SK-N-SH (cell line): Measurements from ENCODE around the gene SMYD4. TPM values are rescaled to one million over a fixed set of nuclear protein-coding genes. Genes with fewer than 3 reads are reported as not detected.
"Not testable (repeated sequence)": the region's sequence is repeated elsewhere in the genome, so short reads cannot be mapped to it uniquely, and the experiment has no call there.

Experiments
- CTCF ChIA-PET: fragments of 300-600, 350-600 bp; formaldehyde crosslinking; extraction: SDS; loops from one replicate; lab custom pipeline; 2021; lab: Yijun Ruan, JAX
- POLR2A ChIA-PET: fragments of 350-600 bp; sonication (Branson Sonifier 250); formaldehyde crosslinking; extraction: SDS; loops from one replicate; lab custom pipeline; 2020; ENCODE audit warnings: antibody characterized with exemption, inconsistent platforms; lab: Yijun Ruan, JAX
- DNase-seq: peaks from one replicate; pipeline ENCODE4 v3.0.0; 2012
- H2AFZ ChIP-seq: fragments of 200-600 bp; sonication (generic); 2 replicates; pipeline ENCODE4 v1.8.1; 2016; ENCODE audit warnings: antibody characterized with exemption, mild to moderate bottlenecking, low read depth
- H3F3A ChIP-seq: fragments of 200-600 bp; sonication (generic); replicated peaks from 2 replicates; pipeline ENCODE3; 2016; ENCODE audit warnings: antibody characterized with exemption, mild to moderate bottlenecking; ENCODE audit not compliant: insufficient read depth
- H3K27ac ChIP-seq, 2 experiments: fragments of 200-500 bp in 1 of 2; fragments of 200-600 bp in 1 of 2; sonication (Bioruptor generic) in 1 of 2; sonication (generic), shearing (Covaris generic) in 1 of 2; 2 replicates each; pipeline versions ENCODE4 v1.5.1 to v1.6.1; 2014 to 2016; ENCODE audit warnings: low read depth in 2 of 2, inconsistent platforms in 1 of 2, low read length in 1 of 2, mild to moderate bottlenecking in 1 of 2, mixed read lengths in 1 of 2
- H3K27me3 ChIP-seq: fragments of 200-600 bp; sonication (generic), shearing (Covaris generic); 2 replicates; pipeline ENCODE4 v1.6.1; 2016; ENCODE audit warnings: mixed run types; ENCODE audit not compliant: insufficient read depth
- H3K36me3 ChIP-seq, 2 experiments: fragments of 200-500 bp in 1 of 2; fragments of 200-600 bp in 1 of 2; sonication (Bioruptor generic) in 1 of 2; sonication (generic) in 1 of 2; replicated peaks in 1 of 2; 2 replicates each; pipeline versions ENCODE3 to v1.5.1; 2014 to 2016; ENCODE audit warnings: low read length in 1 of 2, mild to moderate bottlenecking in 1 of 2; ENCODE audit not compliant: insufficient read depth in 2 of 2, control insufficient read depth in 1 of 2
- H3K4me1 ChIP-seq, 2 experiments: fragments of 200-500 bp in 1 of 2; fragments of 200-600 bp in 1 of 2; sonication (Bioruptor generic) in 1 of 2; sonication (generic), shearing (Covaris generic) in 1 of 2; 2 replicates each; pipeline versions ENCODE4 v1.5.1 to v1.6.1; 2014 to 2016; ENCODE audit warnings: low read depth in 1 of 2, low read length in 1 of 2, mixed run types in 1 of 2; ENCODE audit not compliant: insufficient read depth in 2 of 2, control insufficient read depth in 1 of 2
- H3K4me2 ChIP-seq: fragments of 200-600 bp; sonication (generic), shearing (Covaris generic); 2 replicates; pipeline ENCODE4 v1.6.1; 2017; ENCODE audit warnings: mixed run types
- H3K4me3 ChIP-seq, 2 experiments: fragments of 200-500 bp in 1 of 2; fragments of 200-600 bp in 1 of 2; sonication (Bioruptor generic) in 1 of 2; sonication (generic), shearing (Covaris generic) in 1 of 2; 2 replicates each; pipeline versions ENCODE4 v1.5.1 to v1.8.1; 2014 to 2016; ENCODE audit warnings: low read depth in 2 of 2, inconsistent platforms in 1 of 2, low read length in 1 of 2, mild to moderate bottlenecking in 1 of 2, mixed read lengths in 1 of 2, moderate library complexity in 1 of 2
- H3K79me2 ChIP-seq: fragments of 200-600 bp; sonication (generic); 2 replicates; pipeline ENCODE4 v1.8.1; 2017; ENCODE audit warnings: mild to moderate bottlenecking; ENCODE audit not compliant: insufficient read depth
- H3K9ac ChIP-seq: fragments of 200-600 bp; sonication (generic); 2 replicates; pipeline ENCODE4 v1.6.1; 2017; ENCODE audit warnings: mixed run types
- H3K9me2 ChIP-seq: fragments of 200-600 bp; sonication (generic); 2 replicates; pipeline ENCODE4 v1.6.1; 2017; ENCODE audit warnings: mixed run types
- H3K9me3 ChIP-seq: fragments of 200-600 bp; sonication (generic); 2 replicates; pipeline ENCODE4 v1.6.1; 2017; ENCODE audit warnings: mixed run types, mild to moderate bottlenecking, moderate library complexity
- H4K20me1 ChIP-seq: fragments of 200-600 bp; sonication (generic); 2 replicates; pipeline ENCODE4 v1.6.1; 2017; ENCODE audit warnings: mild to moderate bottlenecking, mixed run types; ENCODE audit not compliant: insufficient read depth
- CHD2 ChIP-seq: fragments of 150-350 bp; IDR thresholded peaks from 2 replicates; pipeline ENCODE4 v1.6.1; 2018; ENCODE audit warnings: low read length; ENCODE audit not compliant: partially characterized antibody
- ELF1 ChIP-seq: IDR thresholded peaks from 2 replicates; pipeline ENCODE4 v1.4.0; 2012
- EZH2phosphoT487 ChIP-seq: fragments of 200-600 bp; sonication (generic); IDR thresholded peaks from 2 replicates; pipeline ENCODE4 v1.6.1; 2017; ENCODE audit warnings: low read depth, mixed run types, mild to moderate bottlenecking, antibody characterized with exemption, moderate library complexity, borderline replicate concordance
- FOSL2 ChIP-seq: IDR thresholded peaks from 2 replicates; pipeline ENCODE4 v1.4.0; 2012; ENCODE audit warnings: low read depth, mild to moderate bottlenecking, moderate library complexity, borderline replicate concordance
- GATA2 ChIP-seq: sonication (generic); formaldehyde crosslinking; IDR thresholded peaks from 2 replicates; pipeline ENCODE4 v1.5.0; 2020; ENCODE audit warnings: mild to moderate bottlenecking, missing genetic modification reagents
- JUND ChIP-seq: IDR thresholded peaks from 2 replicates; pipeline ENCODE4 v1.4.0; 2012
- MEF2A ChIP-seq: IDR thresholded peaks from 2 replicates; pipeline ENCODE4 v1.4.0; 2012; ENCODE audit warnings: low read depth, borderline replicate concordance
- MXI1 ChIP-seq: IDR thresholded peaks from 2 replicates; pipeline ENCODE4 v1.6.1; 2012; ENCODE audit warnings: mild to moderate bottlenecking, low read depth, low read length, improper control_type of control experiment
- NRF1 ChIP-seq: IDR thresholded peaks from 2 replicates; pipeline ENCODE4 v1.6.1; 2012; ENCODE audit warnings: low read depth, mild to moderate bottlenecking, low read length
- POLR2AphosphoS5 ChIP-seq: IDR thresholded peaks from 2 replicates; pipeline ENCODE4 v1.6.1; 2012; ENCODE audit warnings: low read depth, low read length
- RAD21 ChIP-seq: IDR thresholded peaks from 2 replicates; pipeline ENCODE4 v1.6.1; 2012; ENCODE audit warnings: mild to moderate bottlenecking, low read length
- RFX5 ChIP-seq: IDR thresholded peaks from 2 replicates; pipeline ENCODE4 v1.6.1; 2012; ENCODE audit warnings: mild to moderate bottlenecking, improper control_type of control experiment, low read length
- SIN3A ChIP-seq: IDR thresholded peaks from 2 replicates; pipeline ENCODE4 v1.6.1; 2012; ENCODE audit warnings: low read depth, mild to moderate bottlenecking, low read length, moderate library complexity, borderline replicate concordance
- SMC3 ChIP-seq: IDR thresholded peaks from 2 replicates; pipeline ENCODE4 v1.6.1; 2012; ENCODE audit warnings: low read depth, low read length, improper control_type of control experiment
- TAF1 ChIP-seq: IDR thresholded peaks from 2 replicates; pipeline ENCODE4 v1.6.1; 2012; ENCODE audit warnings: low read depth, mild to moderate bottlenecking, low read length, moderate library complexity, borderline replicate concordance
- WGBS: methylation state at CpG from one replicate; pipeline ENCODE4 v1.1.6; 2017; ENCODE audit warnings: low lambda C conversion rate; 5-methylcytosine and 5-hydroxymethylcytosine counted together
- polyA plus RNA-seq, 3 experiments: library from polyadenylated mRNA; depleted of rRNA; stranded (reverse); fragments of >200 nt; gene quantifications; 2 replicates each; pipeline ENCODE4 v1.2.3, GENCODE V29; 2012
- TF ChIP-seq, protein P1 (sequence below): IDR thresholded peaks from 2 replicates; pipeline ENCODE4 v1.6.1; 2012; ENCODE audit warnings: mild to moderate bottlenecking, low read depth, low read length, moderate library complexity
- TF ChIP-seq, protein P2 (sequence below): IDR thresholded peaks from 2 replicates; pipeline ENCODE4 v1.4.0; 2012; ENCODE audit warnings: low read depth
- TF ChIP-seq, protein P3 (sequence below): fragments of 200-600 bp; sonication (generic); IDR thresholded peaks from 2 replicates; pipeline ENCODE4 v1.6.1; 2017; ENCODE audit warnings: antibody characterized with exemption, mild to moderate bottlenecking, moderate library complexity

The SMYD4 gene
- polyA plus RNA-seq, 1 of the 3 experiments (the other 2 are of a cell fraction), result 4.9 TPM

DNA sequence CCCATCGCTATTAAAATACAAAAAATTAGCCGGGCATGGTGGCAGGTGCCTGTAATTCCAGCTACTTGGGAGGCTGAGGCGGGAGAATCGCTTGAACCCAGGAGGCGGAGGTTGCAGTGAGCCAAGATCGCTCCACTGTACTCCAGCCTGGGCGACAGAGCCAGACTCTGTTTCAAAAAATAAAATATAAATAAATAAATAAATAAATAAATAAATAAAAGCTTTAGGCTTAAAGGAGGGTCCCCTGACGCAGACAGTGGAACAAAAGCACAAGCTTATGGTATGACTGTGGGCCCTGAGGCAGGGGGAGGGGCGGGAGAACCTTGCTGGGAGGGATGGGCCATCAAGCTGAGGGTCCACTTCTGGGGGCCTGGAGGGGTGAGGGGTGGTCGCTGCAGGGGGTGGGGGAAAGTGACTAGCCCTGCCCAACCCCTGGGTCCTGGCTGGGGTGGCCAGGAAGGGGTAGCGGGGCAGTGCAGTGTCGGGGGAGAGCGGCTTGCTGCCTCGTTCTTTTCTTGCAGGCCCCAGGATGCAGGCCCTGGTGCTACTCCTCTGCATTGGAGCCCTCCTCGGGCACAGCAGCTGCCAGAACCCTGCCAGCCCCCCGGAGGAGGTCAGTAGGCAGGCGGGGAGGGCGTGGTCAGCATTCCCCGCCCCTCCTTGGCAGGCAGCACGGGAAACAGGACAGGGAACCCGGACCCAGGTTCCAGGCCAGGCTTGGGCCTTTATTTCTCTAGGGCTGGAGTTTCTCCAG lies 63.1 kb downstream of the SMYD4 start (continued):
- TF ChIP-seq FOSL2, result no peak
- TF ChIP-seq TAF1, result no peak
- TF ChIP-seq, protein P1, sequence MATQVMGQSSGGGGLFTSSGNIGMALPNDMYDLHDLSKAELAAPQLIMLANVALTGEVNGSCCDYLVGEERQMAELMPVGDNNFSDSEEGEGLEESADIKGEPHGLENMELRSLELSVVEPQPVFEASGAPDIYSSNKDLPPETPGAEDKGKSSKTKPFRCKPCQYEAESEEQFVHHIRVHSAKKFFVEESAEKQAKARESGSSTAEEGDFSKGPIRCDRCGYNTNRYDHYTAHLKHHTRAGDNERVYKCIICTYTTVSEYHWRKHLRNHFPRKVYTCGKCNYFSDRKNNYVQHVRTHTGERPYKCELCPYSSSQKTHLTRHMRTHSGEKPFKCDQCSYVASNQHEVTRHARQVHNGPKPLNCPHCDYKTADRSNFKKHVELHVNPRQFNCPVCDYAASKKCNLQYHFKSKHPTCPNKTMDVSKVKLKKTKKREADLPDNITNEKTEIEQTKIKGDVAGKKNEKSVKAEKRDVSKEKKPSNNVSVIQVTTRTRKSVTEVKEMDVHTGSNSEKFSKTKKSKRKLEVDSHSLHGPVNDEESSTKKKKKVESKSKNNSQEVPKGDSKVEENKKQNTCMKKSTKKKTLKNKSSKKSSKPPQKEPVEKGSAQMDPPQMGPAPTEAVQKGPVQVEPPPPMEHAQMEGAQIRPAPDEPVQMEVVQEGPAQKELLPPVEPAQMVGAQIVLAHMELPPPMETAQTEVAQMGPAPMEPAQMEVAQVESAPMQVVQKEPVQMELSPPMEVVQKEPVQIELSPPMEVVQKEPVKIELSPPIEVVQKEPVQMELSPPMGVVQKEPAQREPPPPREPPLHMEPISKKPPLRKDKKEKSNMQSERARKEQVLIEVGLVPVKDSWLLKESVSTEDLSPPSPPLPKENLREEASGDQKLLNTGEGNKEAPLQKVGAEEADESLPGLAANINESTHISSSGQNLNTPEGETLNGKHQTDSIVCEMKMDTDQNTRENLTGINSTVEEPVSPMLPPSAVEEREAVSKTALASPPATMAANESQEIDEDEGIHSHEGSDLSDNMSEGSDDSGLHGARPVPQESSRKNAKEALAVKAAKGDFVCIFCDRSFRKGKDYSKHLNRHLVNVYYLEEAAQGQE, result no peak

DNA sequence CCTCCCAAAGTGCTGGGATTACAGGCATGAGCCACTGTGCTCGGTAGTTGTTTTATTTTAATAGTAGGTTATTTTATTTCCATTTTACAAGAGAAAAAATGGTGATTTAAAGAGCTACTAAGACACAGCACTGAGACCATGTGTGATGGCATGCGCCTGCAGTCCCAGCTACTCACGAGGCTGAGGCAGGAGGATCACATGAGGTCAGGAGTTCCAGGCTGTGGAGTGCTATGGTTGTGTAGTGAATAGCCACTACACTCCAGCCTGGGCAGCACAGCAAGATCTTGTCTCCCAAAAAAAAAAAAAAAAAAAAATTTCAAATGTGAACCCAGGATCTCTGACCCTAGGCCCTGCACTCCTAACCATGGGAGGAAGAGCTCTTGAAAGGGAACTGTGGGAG lies 64.1 kb downstream of the SMYD4 start:
- Histone ChIP-seq H2AFZ (no peak overlapping the region), H3K9ac (no peak overlapping the region), H3K4me3 (no peak overlapping the region), H3K9me2 (no peaks in the 10 kb centered on the region)
- DNase-seq, result no peak
- TF ChIP-seq RFX5 (no peak), POLR2AphosphoS5 (no peak), SIN3A (no peak), GATA2 (no peak), RAD21 (no peak), JUND (no peak), ELF1 (no peak), NRF1 (no peak), MEF2A (no peak), SMC3 (no peak), CHD2 (no peak), EZH2phosphoT487 (no peak), MXI1 (no peak)
- TF ChIP-seq, protein P2, sequence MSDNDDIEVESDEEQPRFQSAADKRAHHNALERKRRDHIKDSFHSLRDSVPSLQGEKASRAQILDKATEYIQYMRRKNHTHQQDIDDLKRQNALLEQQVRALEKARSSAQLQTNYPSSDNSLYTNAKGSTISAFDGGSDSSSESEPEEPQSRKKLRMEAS, result no peak
- TF ChIP-seq, protein P3, sequence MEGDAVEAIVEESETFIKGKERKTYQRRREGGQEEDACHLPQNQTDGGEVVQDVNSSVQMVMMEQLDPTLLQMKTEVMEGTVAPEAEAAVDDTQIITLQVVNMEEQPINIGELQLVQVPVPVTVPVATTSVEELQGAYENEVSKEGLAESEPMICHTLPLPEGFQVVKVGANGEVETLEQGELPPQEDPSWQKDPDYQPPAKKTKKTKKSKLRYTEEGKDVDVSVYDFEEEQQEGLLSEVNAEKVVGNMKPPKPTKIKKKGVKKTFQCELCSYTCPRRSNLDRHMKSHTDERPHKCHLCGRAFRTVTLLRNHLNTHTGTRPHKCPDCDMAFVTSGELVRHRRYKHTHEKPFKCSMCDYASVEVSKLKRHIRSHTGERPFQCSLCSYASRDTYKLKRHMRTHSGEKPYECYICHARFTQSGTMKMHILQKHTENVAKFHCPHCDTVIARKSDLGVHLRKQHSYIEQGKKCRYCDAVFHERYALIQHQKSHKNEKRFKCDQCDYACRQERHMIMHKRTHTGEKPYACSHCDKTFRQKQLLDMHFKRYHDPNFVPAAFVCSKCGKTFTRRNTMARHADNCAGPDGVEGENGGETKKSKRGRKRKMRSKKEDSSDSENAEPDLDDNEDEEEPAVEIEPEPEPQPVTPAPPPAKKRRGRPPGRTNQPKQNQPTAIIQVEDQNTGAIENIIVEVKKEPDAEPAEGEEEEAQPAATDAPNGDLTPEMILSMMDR, result no peak
- TF ChIP-seq, all 33 proteins: peak for 0
- POLR2A ChIA-PET, result interaction anchor here (1.0 to 1.2 kb wide), 2 partner anchors 8 to 10 kb away, joined by 3 read pairs; no protein-coding TSS in a partner anchor
- no peaks in the 10 kb centered on the region for H3K36me3 ChIP-seq
- WGBS, result 95% methylated on average over 3 of the region's 3 CpGs
- peaks cover 28 to 34% of the 10 kb centered on the region in 2 experiments; a peak in 3 of 4 replicates for H3K4me1 ChIP-seq
- no peaks in the 10 kb centered on the region for H3K9me3 ChIP-seq
- H4K20me1 ChIP-seq, result no peaks in the 10 kb centered on the region
- H3K4me2 ChIP-seq, result no peak overlapping the region
- no peak overlapping the region for H3K27ac ChIP-seq
- H3K79me2 ChIP-seq, result no peaks in the 10 kb centered on the region
- CTCF ChIA-PET, result interaction anchor here (0.7 to 2.2 kb wide), 4 partner anchors 8 to 97 kb away, joined by 3 to 7 read pairs (median 5); no protein-coding TSS in a partner anchor
- no peaks in the 10 kb centered on the region for H3F3A ChIP-seq
- H3K27me3 ChIP-seq, result no peaks in the 10 kb centered on the region

DNA sequence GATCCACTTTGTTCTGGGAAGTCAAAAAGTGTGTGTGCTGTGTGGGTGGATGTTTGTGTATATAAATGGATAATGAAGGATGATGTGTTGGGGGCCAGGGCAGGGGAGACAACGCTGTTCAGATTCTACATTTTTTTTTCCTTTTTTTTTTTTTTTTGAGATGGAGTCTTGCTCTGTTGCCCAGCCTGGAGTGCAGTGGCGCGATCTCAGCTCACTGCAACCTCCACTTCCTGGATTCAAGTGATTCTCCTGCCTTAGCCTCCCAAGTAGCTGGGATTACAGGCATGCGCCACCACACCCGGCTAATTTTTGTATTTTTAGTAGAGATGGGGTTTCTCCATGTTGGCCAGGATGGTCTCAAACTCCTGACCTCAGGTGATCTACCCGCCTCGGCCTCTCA lies 65.0 kb downstream of the SMYD4 start:
- 92% methylated on average over 7 of the region's 7 CpGs for WGBS
- not testable (repeated sequence) for H3K79me2 ChIP-seq, H4K20me1 ChIP-seq, DNase-seq, H3K9me3 ChIP-seq, H3K4me3 ChIP-seq, H3K9ac ChIP-seq, H3K36me3 ChIP-seq, H3K9me2 ChIP-seq, H3F3A ChIP-seq, H3K27me3 ChIP-seq
- CTCF ChIA-PET, result interaction anchor here (0.8 to 1.2 kb wide), 3 partner anchors 9 to 28 kb away, joined by 4 to 5 read pairs (median 4); no protein-coding TSS in a partner anchor
- Histone ChIP-seq H3K27ac (peak overlapping the region; percentile 51 to 98; a peak in 3 of 4 replicates), H2AFZ (peak overlapping the region; percentile 66; the same call in 1 of the 2 replicates), H3K4me2 (peak overlapping the region; percentile 88; the same call in 1 of the 2 replicates), H3K4me1 (peaks cover 28 to 34% of the 10 kb centered on the region in 2 experiments; a peak in 3 of 4 replicates)
- POLR2A ChIA-PET, result interaction anchor here (1.1 kb wide), 1 partner anchor 9 kb away, joined by 5 read pairs; no protein-coding TSS in a partner anchor
